Limb (tissue), 2 donors: ENCODE measurements around the gene FFAR1.

Experiments used
- DNase-seq, 2 donors: peaks; one replicate each; pipeline ENCODE4 v3.0.0-alpha.2; 2016; ENCODE audit errors: extremely low spot score in 2 of 2

FFAR1 gene

DNA sequence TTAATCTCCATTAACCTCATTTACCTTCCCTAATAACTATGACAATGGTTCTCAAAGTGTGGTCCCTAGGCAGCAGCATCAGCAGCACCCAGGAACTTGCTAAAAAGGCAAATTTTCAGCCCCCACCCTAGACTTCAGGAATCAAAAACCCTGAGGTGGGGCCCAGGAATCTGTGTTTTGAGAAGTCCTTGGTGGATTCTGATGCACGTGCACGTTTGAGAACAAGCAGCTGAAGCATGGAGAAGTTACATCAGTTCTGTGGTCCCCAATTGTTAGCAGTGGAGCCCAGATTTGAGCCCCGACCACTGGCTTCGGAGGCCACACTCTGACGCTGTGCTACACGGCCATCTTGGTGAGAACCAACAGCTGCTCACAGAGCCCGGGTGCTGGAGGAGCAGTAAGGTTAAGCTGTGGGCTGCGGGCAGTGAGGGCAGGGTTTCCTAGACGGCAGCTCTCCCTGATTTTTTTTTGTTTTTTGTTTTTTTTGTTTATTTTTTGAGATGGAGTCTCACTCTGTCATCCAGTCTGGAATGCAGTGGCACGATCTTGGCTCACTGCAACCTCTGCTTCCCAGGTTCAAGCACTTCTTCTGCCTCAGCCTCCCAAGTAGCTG is 32.7 kb upstream of the FFAR1 start:
- DNase-seq = no peak

DNA sequence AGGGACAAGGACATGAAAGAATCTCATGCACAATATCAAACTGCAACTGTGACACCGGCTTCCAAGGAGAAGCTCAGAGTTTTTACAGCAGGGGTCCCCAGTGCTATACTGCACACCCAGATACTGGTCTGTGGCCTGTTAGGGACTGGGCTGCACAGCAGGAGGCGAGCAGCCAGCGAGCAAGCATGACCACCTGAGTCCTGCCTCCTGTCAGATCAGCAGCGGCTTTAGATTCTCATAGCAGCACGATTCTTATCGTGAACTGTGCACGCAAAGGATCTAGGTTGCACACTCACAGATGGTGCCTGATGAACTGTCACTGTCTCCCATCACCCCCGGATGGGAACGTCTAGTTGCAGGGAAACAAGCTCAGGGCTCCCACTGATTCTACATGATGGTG is 31.8 kb upstream of the FFAR1 start:
- DNase-seq = peak in 1 of 2 donors; percentile 16

DNA sequence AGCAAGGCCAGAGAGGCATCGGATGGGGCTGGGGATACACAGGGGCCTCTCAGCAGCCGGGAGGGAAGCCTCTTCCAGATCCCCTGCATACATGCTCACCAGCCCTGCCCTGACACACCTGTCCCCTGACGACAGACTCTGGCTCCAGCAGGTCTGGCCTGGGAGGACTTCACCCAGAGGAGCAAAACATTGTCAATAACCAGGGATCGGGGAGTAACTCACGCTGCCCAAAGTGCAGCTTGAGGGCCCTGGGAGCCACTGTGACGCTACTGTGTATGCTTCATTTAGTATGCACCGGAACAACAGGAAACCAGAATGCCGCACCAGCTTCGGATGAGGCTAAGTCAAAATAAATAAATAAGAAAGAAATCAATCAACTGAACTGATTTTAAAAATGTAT is 31.1 kb upstream of the FFAR1 start:
- DNase-seq = no peak

DNA sequence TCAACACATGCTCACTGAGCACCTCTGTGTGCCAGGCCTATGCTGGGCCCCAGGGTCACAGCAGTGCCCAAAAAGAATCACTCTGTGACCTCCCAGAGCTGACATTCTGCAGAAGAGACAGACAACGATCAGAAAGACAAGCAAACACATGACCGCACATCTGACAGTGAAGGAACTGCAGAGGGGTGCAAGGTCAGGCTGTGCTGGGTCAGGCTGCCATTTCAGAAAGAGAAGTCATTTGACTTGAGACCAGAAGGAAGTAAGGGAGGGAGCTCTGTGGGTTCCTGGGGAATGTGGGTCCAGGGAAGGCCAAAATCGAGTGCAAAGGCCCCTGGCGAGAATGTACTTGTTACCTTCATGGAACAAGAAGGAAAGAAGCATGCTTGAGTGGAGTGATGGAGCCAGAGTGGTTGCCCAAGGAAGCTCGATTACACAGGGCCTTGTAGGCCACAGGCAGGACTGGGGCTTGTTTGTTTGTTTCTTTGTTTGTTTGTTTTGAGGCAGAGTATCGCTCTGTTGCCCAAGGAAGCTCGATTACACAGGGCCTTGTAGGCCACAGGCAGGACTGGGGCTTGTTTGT is 30.1 kb upstream of the FFAR1 start:
- DNase-seq = no peak

DNA sequence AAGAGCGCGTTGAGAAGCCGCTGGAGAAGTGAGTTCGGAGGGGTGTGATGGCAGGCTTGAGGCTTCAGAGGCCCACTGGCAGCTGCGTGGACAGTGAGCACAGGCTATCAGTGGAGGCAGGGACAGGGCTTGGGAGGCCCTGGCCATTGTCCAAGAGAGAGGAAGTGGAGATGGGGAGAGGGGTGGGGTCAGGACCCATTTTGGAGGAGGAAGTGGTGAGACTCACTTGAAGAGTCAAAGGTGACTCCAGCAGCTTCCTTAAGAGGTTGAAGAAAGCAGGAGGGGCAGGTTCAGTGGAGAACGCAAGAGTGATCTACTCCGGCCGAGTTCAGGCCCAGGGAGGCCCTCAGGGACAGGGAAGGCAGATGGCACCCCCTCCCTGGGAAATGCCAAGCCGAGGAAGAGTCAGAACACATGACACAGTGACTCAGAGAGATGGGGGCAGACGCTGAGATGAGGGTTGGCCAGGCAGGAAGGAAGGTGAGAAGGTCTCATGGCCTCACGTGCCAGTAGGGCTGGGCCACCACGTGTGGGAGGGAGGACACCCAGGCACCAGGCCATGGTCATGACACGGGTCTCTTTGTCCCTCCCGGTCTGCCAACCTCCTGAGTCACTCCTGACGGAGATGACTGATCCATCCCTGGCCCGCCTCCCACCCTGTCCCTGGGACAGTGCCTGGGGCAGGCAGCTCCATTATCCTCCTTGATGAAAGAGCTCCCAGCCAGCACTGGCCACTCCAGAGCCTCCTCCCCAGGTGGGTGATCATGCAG is 28.8 kb upstream of the FFAR1 start:
- DNase-seq = no peak

DNA sequence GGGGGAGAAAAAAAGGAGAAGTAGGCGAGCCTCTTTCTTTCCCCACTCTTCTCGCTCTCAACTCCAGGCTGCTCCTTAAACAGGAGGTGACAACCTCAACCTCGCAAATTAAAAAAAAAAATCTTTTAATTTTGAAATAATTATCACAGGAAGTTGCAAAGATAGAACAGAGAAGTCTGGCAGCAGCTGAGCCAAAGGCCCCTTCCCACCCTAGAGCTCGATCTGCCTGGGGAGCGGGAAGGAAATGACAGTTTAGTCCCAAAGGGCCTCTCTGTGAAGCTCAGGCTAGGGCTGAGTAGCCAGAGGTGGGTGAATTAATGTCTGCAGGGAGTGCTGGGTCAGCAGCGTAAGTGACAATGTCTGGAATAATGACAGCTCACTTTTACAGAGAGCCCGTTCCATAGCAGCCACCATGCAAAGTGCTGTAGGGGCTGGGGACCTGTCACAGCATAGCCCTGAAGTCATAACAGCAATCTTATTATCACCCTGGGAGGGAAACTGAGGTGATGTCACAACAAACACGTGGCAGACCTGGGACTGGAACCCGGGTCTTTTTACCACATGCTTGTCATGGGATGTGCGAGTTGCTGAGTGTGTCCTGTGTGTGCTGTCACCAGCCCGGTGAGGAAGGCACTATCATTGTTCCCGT is 27.5 kb upstream of the FFAR1 start:
- no peak for DNase-seq

DNA sequence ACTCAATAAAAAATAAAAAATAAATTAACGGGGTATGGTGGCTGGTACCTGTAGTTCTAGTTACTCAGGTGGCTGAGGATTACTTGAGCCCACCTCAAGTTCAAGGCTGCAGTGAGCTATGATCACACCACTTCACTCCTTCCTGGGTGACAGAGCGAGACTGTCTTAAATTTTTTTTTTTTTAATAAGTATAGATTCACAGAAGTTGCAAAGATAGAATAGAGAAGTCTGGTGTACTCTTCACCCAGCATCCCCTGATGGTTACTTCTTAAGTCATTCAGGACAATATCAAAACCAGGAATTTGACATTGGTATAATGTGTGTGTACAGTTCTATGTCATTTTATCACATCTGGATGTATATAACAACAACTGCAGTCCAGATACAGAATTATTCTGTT is 26.4 kb upstream of the FFAR1 start:
- DNase-seq = no peak

DNA sequence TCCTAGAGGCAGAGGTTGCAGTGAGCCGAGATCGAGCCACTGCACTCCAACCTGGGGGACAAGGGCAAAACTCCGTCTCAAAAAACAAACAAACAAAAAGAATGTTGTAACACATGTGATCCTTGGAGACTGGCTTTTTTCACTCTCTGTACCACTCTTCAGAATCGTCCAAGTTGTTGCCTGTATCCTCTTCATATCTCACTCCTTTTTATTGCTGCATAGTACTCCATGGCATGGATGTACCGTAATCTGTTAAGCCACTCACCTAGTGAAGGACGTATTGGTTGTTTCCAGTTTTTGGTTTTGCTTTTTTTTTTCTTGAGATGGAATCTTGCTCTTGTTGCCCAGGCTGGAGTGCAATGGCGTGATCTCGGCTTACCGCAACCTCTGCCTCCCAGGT is 25.7 kb upstream of the FFAR1 start:
- no peak for DNase-seq

DNA sequence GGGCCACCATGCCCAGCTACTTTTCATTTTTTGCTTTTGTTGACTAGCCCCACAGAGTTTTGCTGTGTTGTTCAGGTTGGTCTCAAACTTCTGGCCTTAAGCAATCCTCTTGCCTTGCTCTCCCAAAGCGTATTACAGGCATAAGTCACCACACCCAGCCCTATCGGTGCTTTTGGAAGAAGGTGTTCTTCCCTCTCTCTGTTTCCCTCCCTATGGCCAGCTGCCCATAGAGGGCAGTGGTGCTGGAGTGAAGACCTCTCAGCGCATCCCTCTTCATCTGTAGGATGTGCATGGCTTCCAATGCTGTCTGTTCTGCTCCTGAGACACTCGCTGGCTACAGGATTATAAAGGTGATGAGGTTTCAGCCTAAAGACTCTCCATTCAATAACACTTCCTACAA is 20.1 kb upstream of the FFAR1 start:
- DNase-seq = no peak

DNA sequence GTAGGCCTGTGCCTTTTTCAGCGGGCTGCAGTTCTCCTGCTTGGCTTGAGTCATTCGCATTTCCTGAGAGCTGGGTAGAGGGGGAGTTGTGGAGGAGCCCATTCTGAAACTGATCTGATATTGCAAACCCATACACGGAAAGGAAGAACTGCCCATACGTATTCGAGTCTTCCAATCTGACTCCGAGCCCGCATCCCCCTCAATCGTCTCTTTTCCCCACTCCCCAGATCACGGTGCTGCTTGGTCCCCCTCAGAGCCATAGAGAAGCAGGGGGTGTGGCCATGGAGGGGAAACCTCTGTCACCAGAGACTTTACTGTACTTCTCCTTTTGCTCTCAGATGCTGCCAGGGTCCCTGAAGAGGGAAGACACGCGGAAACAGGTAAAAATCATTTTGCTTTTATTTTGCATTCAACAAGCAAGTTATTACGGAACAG is 18.8 kb upstream of the FFAR1 start, which contains the start of gene CD22:
TSS of gene CD22 (plus strand) at position 337 of the 435 bp plus-strand sequence. CDS start 2,854 bp downstream, outside the sequence.
- no peak for DNase-seq

DNA sequence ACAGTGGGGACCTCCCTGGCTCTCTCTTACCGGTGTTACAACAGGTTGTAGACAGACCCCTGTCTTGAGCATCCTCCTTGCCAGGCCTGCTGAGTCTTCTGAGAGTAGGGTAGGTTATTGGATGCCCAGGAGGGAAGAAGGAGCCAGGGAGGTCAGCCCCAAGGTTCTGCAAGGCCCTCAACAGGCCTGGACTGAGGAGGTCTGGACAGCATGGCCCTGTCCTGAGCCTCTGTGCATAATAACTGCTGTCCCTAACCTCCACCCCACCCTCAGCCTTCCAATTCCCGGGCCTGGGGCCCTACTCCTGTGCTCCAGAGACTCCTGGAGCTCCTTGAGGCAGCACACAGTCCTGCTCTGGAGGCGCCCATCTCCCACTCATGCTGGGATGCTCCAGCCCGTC is 18.4 kb upstream of the FFAR1 start:
- DNase-seq = no peak

DNA sequence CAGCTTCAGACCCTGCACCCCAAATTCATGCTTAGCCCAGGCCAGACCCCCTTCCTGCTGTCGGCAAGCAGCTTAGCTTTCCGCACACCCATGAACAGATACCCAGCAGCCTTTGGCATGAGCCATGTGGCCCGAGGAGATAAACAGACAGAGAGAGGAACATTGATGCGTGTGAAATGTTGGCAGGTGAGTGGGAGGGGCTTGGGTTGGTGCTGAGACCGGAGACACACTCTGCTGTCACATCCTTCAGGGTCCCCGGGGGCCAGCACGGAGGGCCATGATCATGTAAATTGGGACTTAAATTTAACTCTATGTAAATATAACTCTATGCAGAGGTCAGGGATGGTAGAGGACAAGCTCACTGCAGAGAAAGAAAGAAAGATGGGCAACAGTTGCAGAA is 17.2 kb upstream of the FFAR1 start:
- no peak for DNase-seq

DNA sequence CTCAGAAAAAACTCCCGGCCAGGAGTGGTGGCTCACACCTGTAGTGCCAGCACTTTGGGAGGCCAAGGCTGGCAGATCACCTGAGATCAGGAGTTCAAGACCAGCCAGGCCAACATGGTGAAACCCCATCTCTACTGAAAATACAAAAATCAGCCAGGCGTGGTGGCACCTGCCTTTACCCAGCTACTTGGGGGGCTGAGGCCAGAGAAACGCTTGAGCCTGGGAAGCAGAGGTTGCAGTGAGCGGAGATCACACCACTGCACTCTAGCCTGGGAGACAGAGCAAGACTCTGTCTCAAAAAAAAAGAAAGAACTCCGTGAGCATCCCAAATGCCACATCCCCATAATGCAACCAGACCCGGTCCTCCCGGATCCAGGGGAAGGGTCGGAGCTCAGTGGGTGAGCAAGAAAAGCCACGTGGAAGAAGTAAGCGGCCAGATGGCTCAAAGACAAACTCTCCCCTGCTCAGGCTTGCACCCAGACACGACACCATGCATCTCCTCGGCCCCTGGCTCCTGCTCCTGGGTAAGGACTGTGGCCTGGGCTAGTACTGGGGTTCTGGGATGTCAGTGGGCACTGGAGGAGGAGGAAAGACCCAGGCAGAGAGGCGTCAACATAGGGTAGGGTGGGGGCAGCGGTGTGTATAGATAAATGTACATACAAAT is 16.0 kb upstream of the FFAR1 start:
- no peak for DNase-seq

DNA sequence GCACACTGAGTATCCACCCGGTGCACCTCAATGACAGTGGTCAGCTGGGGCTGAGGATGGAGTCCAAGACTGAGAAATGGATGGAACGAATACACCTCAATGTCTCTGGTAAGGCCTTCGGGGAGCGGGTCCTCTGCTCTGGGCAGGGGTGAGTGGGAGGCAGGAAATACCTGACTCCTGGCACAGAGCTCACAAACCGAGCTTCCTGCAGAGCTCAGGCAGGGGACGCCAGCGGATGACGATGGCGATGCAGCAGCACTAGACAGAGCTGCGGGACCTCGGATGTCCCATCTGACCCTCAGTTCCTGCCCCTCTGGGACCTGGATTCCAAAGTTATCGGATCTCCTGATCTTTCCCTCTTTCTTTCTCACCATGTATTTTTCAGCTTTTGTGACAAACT is 14.9 kb upstream of the FFAR1 start:
- DNase-seq = no peak

DNA sequence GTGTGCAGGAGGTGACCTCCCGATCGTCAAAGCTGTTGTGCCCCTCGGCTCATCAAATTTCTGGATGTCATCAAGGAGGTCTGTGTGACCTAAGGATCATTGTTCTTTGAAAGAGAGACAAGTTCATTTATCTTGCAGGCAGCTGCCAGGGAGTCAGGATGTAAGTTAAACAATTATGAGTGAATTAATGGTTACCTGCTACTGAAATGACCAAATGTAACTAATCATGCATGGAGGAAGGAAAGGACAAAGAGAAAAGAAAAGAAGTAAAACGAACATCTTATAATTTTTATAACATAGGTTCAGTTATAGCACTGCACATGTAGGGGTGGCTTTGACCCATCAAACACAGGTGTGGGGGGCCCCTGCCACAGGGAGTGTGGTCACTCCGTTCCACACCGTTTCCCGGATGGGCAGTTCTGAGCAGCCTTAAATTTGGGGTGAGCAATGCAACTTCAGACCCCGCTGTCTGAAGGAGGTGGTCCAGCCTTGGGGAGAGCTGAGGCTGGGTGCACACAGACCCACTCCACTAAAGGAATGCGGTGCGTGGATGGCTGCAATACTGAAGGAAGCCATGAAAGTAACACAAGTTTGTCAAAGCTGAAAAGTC is 13.5 kb upstream of the FFAR1 start:
- no peak for DNase-seq

DNA sequence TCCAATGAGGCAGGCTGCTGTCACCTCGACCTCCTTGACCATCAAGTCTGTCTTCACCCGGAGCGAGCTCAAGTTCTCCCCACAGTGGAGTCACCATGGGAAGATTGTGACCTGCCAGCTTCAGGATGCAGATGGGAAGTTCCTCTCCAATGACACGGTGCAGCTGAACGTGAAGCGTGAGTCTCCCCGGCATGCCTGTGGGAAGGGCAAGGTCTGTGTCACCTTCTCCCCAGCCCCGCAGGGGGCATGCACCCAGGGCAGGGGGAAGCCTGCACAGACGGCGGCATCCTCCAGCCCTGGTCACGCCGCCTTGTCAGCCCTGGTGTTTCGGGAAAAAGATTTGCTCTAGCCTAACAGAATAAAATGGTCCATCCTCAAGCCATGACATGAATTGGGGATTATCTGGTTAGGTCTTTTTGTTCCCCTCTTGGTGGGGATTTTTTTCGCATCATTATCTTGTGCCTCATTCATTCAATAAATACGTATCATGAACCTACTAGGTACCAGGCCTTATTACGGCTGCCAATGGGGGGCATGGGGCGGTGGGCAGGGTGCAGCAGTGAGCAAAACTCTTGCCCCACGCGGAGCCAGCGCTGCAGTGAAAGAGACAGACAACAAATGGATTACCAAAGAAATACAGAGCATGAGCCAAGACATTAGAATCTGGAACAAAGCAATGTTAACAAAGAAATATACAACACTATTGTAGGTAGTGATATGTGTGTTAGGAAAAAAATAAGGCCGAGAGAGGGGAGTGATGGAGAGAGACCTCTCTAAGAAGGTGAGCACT is 11.3 kb upstream of the FFAR1 start:
- no peak for DNase-seq

DNA sequence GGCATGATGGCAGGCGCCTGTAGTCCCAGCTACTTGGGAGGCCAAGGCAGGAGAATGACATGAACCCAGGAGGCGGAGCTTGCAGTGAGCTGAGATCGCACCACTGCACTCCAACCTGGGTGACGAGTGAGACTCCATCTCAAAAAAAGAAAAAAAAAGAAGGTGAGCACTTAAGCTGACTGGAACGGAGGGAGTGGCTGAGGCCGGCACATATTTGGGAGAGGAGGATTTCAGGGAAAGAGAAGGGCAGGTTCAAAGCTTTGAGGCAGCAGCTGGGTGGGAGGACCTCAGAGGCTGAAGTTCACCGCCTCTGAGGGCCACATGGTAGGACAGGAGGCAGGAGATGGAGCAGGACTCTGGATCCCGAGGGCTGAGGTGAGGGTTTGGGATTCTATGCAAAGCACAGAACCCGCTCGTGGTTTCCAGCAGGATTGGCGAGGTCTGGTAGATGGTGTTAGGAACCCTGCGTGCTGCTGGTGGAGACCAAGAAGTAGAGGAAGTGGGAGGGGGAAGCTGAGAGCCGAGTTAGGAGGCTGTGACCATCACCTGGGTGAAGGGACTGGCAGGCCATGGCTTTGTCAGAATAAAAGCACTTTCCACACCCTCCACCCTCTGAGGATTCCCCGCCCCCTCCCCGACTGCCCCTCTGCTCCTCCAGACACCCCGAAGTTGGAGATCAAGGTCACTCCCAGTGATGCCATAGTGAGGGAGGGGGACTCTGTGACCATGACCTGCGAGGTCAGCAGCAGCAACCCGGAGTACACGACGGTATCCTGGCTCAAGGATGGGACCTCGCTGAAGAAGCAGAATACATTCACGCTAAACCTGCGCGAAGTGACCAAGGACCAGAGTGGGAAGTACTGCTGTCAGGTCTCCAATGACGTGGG is 10.4 kb upstream of the FFAR1 start:
- no peak for DNase-seq

DNA sequence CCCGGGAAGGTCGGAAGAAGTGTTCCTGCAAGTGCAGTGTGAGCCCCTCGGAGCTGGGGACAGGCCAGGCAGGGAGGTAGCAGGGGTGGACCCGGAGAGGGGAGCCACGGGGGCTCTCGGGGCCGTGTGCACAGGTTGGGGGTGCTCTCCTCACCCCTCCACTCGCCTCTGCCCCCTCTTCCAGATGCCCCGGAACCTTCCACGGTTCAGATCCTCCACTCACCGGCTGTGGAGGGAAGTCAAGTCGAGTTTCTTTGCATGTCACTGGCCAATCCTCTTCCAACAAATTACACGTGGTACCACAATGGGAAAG is 9.8 kb upstream of the FFAR1 start:
- DNase-seq = no peak

DNA sequence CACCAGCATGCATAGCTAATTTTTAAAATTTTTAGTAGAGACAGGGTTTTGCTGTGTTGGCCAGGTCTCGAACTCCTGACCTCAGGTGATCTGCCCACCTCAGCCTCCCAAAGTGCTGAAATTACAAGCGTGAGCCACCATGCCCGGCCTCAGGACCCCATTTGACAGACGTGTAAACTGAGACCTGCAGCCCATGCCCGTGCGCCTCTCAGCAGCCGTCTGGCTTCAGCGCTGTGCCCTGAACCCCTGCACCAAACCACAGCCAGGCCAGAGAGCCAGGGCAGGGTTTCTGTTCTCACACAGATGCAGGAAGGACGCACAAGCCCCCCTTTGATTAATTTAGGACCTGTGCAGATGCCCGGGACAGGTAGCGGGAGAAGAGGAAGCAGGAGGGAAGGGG is 7.3 kb upstream of the FFAR1 start:
- no peak for DNase-seq

DNA sequence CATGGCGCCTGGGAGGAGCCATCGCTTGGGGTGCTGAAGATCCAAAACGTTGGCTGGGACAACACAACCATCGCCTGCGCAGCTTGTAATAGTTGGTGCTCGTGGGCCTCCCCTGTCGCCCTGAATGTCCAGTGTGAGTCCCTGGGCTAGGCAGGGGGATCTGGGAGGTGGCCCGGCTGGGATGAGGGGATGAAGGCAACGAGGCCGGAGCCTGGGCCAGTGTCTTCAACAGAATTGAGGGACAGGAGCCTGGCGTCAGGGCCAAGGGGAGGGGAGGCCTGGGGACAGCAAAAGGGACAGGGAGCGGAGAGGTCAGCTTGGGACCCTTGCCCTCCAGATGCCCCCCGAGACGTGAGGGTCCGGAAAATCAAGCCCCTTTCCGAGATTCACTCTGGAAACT is 6.7 kb upstream of the FFAR1 start:
- no peak for DNase-seq
